Coronary artery (tissue), 2 donors: ENCODE results near the gene SMIM5.

ENCODE experiments used
- DNase-seq: peaks from one replicate; pipeline ENCODE4 v3.0.0-alpha.2; 2017; ENCODE audit warnings: low spot score
- H3K27ac ChIP-seq, 2 donors: fragments of 200-600 bp; sonication (generic); one replicate each; pipeline ENCODE4 v1.5.1; 2016 to 2019
- H3K4me3 ChIP-seq: fragments of 200-600 bp; sonication (generic); 2 replicates; pipeline ENCODE4 v1.5.1; 2016; ENCODE audit warnings: mild to moderate bottlenecking, moderate library complexity
- CTCF ChIP-seq: fragments of 200-600 bp; sonication (generic); IDR thresholded peaks from one replicate; pipeline ENCODE4 v1.5.1; 2019; ENCODE audit warnings: antibody characterized with exemption

SMIM5 gene

GRCh38 chr17:75665981-75666380 lies 32.7 kb downstream of the SMIM5 start:
- DNase-seq, result no peak
- Histone ChIP-seq H3K4me3 (peak overlapping the region; percentile 89), H3K27ac (no peak overlapping the region)
- no peak for TF ChIP-seq CTCF

GRCh38 chr17:75666959-75667790 lies 33.9 kb downstream of the SMIM5 start, which contains the start of the genes RECQL5 and SAP30BP:
Gene RECQL5 (minus strand): TSS chr17:75667154. CDS start chr17:75666557, 597 bp downstream.
Gene SAP30BP (plus strand): TSS chr17:75667338. CDS start chr17:75667373, 35 bp downstream.
- peak; percentile 97 for DNase-seq
- Histone ChIP-seq H3K4me3 (peak within 1 kb of the TSS; percentile 89), H3K27ac (peak within 1 kb of the TSS; percentile 80 to 92)
- TF ChIP-seq CTCF, result no peak

- peak overlapping the region; percentile 80 to 92 for H3K27ac ChIP-seq
- H3K4me3 ChIP-seq, result peak overlapping the region; percentile 89
- no peak for DNase-seq
- TF ChIP-seq CTCF, result no peak
These were observed 34.6 kb downstream of the SMIM5 start for GRCh38 chr17:75667825-75668224.

- TF ChIP-seq CTCF, result no peak
- Histone ChIP-seq H3K27ac (no peak overlapping the region), H3K4me3 (peak overlapping the region; percentile 89)
- DNase-seq, result no peak
These were observed 35.3 kb downstream of the SMIM5 start for GRCh38 chr17:75668489-75668888.

GRCh38 chr17:75670868-75671267 lies 37.6 kb downstream of the SMIM5 start:
- DNase-seq, result no peak
- H3K27ac ChIP-seq, result no peak overlapping the region
- no peak for TF ChIP-seq CTCF
- H3K4me3 ChIP-seq, result no peak overlapping the region

- no peak for DNase-seq
- Histone ChIP-seq H3K4me3 (no peak overlapping the region), H3K27ac (no peak overlapping the region)
- TF ChIP-seq CTCF, result no peak
These were observed 38.8 kb downstream of the SMIM5 start for GRCh38 chr17:75672011-75672410.

- TF ChIP-seq CTCF, result no peak
- H3K27ac ChIP-seq, result no peak overlapping the region
- DNase-seq, result no peak
- no peak overlapping the region for H3K4me3 ChIP-seq
These were observed 40.3 kb downstream of the SMIM5 start for GRCh38 chr17:75673487-75673886.
